VCaP (cell line): ENCODE results near the gene SLC39A9.
"Not testable (repeated sequence)": the region's sequence is repeated elsewhere in the genome, so short reads cannot be mapped to it uniquely, and the experiment has no call there.

Experiments
- H3K27ac ChIP-seq: fragments of 450-650 bp; 2 replicates; pipeline ENCODE4 v1.5.1; 2017
- CTCF ChIP-seq: fragments of 450-650 bp; conservative IDR thresholded peaks from 2 replicates; pipeline ENCODE4 v1.5.1; 2017; ENCODE audit warnings: mild to moderate bottlenecking, moderate library complexity

SLC39A9 gene

GRCh38 chr14:69387311-69387710, 11.2 kb upstream of the SLC39A9 start:
- no peak for TF ChIP-seq CTCF
- no peak overlapping the region for H3K27ac ChIP-seq

- not testable (repeated sequence) for H3K27ac ChIP-seq
These were observed 7.1 kb upstream of the SLC39A9 start for GRCh38 chr14:69391400-69391799.

GRCh38 chr14:69392481-69392880, 6.0 kb upstream of the SLC39A9 start:
- TF ChIP-seq CTCF, result no peak
- H3K27ac ChIP-seq, result no peak overlapping the region

DNA sequence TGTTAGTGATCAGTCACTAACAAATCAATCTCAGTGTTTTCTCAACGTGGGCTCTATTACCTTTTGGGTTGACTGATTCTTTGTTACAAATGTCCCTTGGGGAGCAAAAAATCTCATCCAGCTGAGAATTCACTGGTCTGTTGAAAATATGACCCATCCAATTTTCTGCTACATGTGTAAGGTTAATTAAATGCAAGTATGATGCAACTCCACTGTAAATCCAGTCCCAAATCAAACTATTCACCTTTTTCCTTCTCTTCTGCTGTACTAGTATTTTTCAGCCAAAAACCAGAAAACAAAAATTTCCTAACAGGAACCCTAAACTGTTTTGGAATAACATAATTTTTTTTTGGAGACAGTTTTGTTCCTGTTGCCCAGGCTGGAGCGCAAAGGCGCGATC, 2.6 kb upstream of the SLC39A9 start:
- no peak for TF ChIP-seq CTCF
- H3K27ac ChIP-seq, result no peak overlapping the region

- peak overlapping the region; percentile 92 for H3K27ac ChIP-seq
These were observed 322 bp downstream of the SLC39A9 start for GRCh38 chr14:69398818-69399210.

GRCh38 chr14:69399750-69400149, 1.3 kb downstream of the SLC39A9 start:
- no peak for TF ChIP-seq CTCF
- H3K27ac ChIP-seq, result peak overlapping the region; percentile 92; the same call in 1 of the 2 replicates

More at GRCh38 chr14:69398818-69399210, 322 bp downstream of the SLC39A9 start:
- no peak for TF ChIP-seq CTCF

- H3K27ac ChIP-seq, result peak overlapping the region; percentile 92; the same call in 1 of the 2 replicates
- no peak for TF ChIP-seq CTCF
These were observed 1.7 kb downstream of the SLC39A9 start for GRCh38 chr14:69400154-69400553.

GRCh38 chr14:69401841-69402240, 3.3 kb downstream of the SLC39A9 start:
- no peak overlapping the region for H3K27ac ChIP-seq
- no peak for TF ChIP-seq CTCF
